Neural crest cell (in vitro differentiated cells): ENCODE results near the gene MS4A18. TPM values are rescaled to one million over a fixed set of nuclear protein-coding genes. Genes with fewer than 3 reads are reported as not detected.

Experiments used
- DNase-seq: peaks from one replicate; pipeline ENCODE4 v3.0.0; 2021; ENCODE audit warnings: low read depth, mixed read lengths, low spot score
- H3K27ac Mint-ChIP-seq: one replicate; pipeline ENCODE4 v1.8.0; 2021; ENCODE audit warnings: mild to moderate bottlenecking, mixed read lengths; ENCODE audit not compliant: unreplicated experiment
- H3K27me3 Mint-ChIP-seq: 2 replicates; pipeline ENCODE4 v1.8.0; 2021; ENCODE audit warnings: low read depth, mild to moderate bottlenecking, mixed read lengths
- H3K36me3 Mint-ChIP-seq: 2 replicates; pipeline ENCODE4 v1.8.0; 2021; ENCODE audit warnings: low read depth, mild to moderate bottlenecking, mixed read lengths
- H3K4me1 Mint-ChIP-seq: 2 replicates; pipeline ENCODE4 v1.8.0; 2021; ENCODE audit warnings: mixed read lengths
- H3K4me3 Mint-ChIP-seq: one replicate; pipeline ENCODE4 v1.8.0; 2021; ENCODE audit warnings: mild to moderate bottlenecking, mixed read lengths
- H3K9me3 Mint-ChIP-seq: 2 replicates; pipeline ENCODE4 v1.8.0; 2021; ENCODE audit warnings: mixed read lengths
- total RNA-seq: library from RNA; stranded (reverse); gene quantifications from 2 replicates; pipeline ENCODE4 v1.2.1, GENCODE V29; 2021
- TF ChIP-seq, protein P1 (sequence below): fragments of 200-600 bp; sonication (generic); conservative IDR thresholded peaks from 2 replicates; pipeline ENCODE4 v1.5.0; 2021; ENCODE audit warnings: antibody characterized with exemption, mild to moderate bottlenecking

MS4A18 gene
- total RNA-seq, 1 donor from 2014 or later: not detected

DNA sequence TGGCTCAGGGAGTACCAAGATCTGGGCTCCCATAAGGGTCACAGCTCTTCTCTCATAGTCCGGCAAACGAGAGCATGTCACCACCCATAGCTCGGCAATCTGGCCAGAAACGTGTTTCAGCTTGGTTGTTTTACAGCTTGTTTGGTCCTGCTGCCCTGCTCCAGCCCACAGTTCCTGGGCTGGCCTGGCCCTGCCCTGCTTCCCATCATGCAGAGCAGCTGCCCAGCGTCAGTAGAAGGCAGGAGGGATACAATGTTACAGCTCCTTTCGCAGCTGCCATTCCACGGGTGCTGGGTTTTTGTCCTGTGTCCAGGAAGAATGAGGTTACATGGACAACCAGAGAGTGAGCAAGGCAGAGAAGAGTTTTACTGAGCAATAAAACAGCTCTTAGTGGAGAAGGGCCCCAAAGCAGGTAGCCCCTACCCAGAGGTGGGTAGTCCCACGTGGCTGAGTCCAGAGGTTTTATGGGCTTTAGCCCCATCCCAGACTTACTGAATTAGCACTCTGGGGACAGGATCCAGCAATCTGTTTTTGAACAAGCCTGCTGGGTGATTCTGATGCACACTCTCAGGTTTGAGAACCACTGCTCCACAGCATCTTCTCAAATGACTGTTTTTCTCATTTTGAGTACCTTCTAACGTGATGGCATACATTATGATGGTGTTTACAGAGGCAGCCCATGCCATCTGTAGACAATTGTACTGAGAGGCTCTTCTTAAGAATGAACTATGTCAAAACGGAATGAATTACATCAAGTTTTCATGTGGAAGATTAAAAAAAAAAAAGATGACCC, 5.8 kb upstream of the MS4A18 start:
- Mint-ChIP-seq H3K36me3 (no peaks in the 10 kb centered on the region), H3K27ac (no peak overlapping the region), H3K4me3 (no peak overlapping the region), H3K27me3 (peaks cover 18% of the 10 kb centered on the region), H3K4me1 (no peaks in the 10 kb centered on the region), H3K9me3 (peaks cover 3% of the 10 kb centered on the region)
- no peak for DNase-seq
- TF ChIP-seq, protein P1, sequence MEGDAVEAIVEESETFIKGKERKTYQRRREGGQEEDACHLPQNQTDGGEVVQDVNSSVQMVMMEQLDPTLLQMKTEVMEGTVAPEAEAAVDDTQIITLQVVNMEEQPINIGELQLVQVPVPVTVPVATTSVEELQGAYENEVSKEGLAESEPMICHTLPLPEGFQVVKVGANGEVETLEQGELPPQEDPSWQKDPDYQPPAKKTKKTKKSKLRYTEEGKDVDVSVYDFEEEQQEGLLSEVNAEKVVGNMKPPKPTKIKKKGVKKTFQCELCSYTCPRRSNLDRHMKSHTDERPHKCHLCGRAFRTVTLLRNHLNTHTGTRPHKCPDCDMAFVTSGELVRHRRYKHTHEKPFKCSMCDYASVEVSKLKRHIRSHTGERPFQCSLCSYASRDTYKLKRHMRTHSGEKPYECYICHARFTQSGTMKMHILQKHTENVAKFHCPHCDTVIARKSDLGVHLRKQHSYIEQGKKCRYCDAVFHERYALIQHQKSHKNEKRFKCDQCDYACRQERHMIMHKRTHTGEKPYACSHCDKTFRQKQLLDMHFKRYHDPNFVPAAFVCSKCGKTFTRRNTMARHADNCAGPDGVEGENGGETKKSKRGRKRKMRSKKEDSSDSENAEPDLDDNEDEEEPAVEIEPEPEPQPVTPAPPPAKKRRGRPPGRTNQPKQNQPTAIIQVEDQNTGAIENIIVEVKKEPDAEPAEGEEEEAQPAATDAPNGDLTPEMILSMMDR: no peak

- DNase-seq: no peak
- H3K4me3 Mint-ChIP-seq: no peak overlapping the region
- H3K27me3 Mint-ChIP-seq: peaks cover 23% of the 10 kb centered on the region
- H3K27ac Mint-ChIP-seq: no peak overlapping the region
- TF ChIP-seq, protein P1: no peak
- no peaks in the 10 kb centered on the region for H3K36me3 Mint-ChIP-seq
- peaks cover 3% of the 10 kb centered on the region for H3K9me3 Mint-ChIP-seq
- H3K4me1 Mint-ChIP-seq: no peaks in the 10 kb centered on the region
Measured at GRCh38 chr11:60719391-60719790, 5.1 kb upstream of the MS4A18 start.

- TF ChIP-seq, protein P1: no peak
- H3K4me1 Mint-ChIP-seq: no peaks in the 10 kb centered on the region
- peaks cover 3% of the 10 kb centered on the region for H3K9me3 Mint-ChIP-seq
Measured at GRCh38 chr11:60720460-60720859, 4.1 kb upstream of the MS4A18 start.

DNA sequence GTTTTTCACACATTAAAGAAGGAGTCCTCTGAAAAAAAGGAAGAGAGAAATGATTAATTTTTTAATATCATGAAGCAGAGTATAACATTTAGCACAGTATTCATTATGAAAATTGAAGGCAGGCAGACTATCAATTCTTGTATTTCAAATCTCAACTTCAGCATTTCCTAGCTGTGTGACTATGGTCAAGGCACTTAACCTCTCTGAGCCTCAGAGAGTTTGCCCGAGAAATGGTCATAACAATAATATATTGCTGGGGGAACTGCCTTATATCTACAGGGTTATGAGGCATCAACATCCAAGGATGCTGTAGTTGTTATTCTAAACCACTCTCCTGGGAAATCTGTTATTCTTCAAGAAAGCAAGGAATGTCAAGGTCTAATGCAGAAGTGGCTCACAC, 1.1 kb downstream of the MS4A18 start:
- Mint-ChIP-seq H3K9me3 (no peaks in the 10 kb centered on the region), H3K27me3 (peaks cover 42% of the 10 kb centered on the region), H3K27ac (no peak overlapping the region), H3K4me1 (no peaks in the 10 kb centered on the region), H3K36me3 (no peaks in the 10 kb centered on the region), H3K4me3 (no peak overlapping the region)
- DNase-seq: no peak
- TF ChIP-seq, protein P1: no peak

More at GRCh38 chr11:60720460-60720859, 4.1 kb upstream of the MS4A18 start:
- no peaks in the 10 kb centered on the region for H3K36me3 Mint-ChIP-seq
- H3K27ac Mint-ChIP-seq: no peak overlapping the region
- H3K4me3 Mint-ChIP-seq: no peak overlapping the region
- H3K27me3 Mint-ChIP-seq: peaks cover 25% of the 10 kb centered on the region
- DNase-seq: no peak

DNA sequence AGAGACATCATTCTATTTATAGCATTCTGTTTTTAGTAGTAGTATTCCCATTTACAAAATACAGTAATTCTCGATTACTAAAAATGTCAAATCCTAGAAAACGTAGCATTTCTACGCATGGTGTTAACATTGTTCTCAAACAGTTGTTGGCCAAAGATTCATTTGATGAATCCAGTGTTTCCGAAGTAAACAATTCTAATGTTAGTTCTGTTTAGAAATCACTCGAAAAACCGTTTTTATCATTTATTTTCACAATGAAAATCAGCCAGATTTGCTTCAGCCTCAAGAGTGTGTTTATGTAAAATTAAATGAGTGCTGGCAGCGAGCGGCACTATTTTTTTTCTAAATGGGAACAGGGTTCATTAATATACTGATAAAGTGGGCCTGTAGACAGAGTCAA, 7.1 kb downstream of the MS4A18 start:
- Mint-ChIP-seq H3K4me1 (no peaks in the 10 kb centered on the region), H3K36me3 (no peaks in the 10 kb centered on the region), H3K4me3 (no peak overlapping the region), H3K27me3 (peaks cover 18% of the 10 kb centered on the region), H3K27ac (no peak overlapping the region), H3K9me3 (no peaks in the 10 kb centered on the region)
- DNase-seq: no peak
- TF ChIP-seq, protein P1: no peak
